EH (cell line): ENCODE measurements around the gene SPDYE3.
"Not testable (repeated sequence)": the region's sequence is repeated elsewhere in the genome, so short reads cannot be mapped to it uniquely, and the experiment has no call there.

Experiments
- DNase-seq: peaks from one replicate; pipeline ENCODE4 v3.0.0-alpha.2; 2015; ENCODE audit warnings: low read depth

The SPDYE3 gene

GRCh38 chr7:100307402-100307801 lies at the start of gene SPDYE3:
SPDYE3 (plus strand) TSS chr7:100307702; CDS start chr7:100307886, 184 bp downstream.
- DNase-seq: not testable (repeated sequence)

GRCh38 chr7:100259984-100260383 lies 47.5 kb upstream of the SPDYE3 start:
- not testable (repeated sequence) for DNase-seq

- not testable (repeated sequence) for DNase-seq
Measured at GRCh38 chr7:100262896-100263295, 44.6 kb upstream of the SPDYE3 start.

GRCh38 chr7:100264223-100264622 lies 43.3 kb upstream of the SPDYE3 start:
- not testable (repeated sequence) for DNase-seq

GRCh38 chr7:100264669-100265165 lies 42.8 kb upstream of the SPDYE3 start:
- DNase-seq: peak; percentile 41

- DNase-seq: peak; percentile 20
Measured at GRCh38 chr7:100265851-100266250, 41.7 kb upstream of the SPDYE3 start.

- DNase-seq: no peak
Measured at GRCh38 chr7:100266576-100267354, 40.7 kb upstream of the SPDYE3 start.

GRCh38 chr7:100267648-100268047 lies 39.9 kb upstream of the SPDYE3 start:
- no peak for DNase-seq

- not testable (repeated sequence) for DNase-seq
Measured at GRCh38 chr7:100268882-100269281, 38.6 kb upstream of the SPDYE3 start.

- not testable (repeated sequence) for DNase-seq
Measured at GRCh38 chr7:100269306-100270045, 38.0 kb upstream of the SPDYE3 start.

GRCh38 chr7:100270046-100270918 lies 37.2 kb upstream of the SPDYE3 start:
- DNase-seq: not testable (repeated sequence)

- peak; percentile 14 for DNase-seq
Measured at GRCh38 chr7:100270941-100271593, 36.4 kb upstream of the SPDYE3 start.

GRCh38 chr7:100271716-100272537 lies 35.6 kb upstream of the SPDYE3 start:
- DNase-seq: peak; percentile 93

GRCh38 chr7:100272538-100272902 lies 35.0 kb upstream of the SPDYE3 start:
- DNase-seq: not testable (repeated sequence)

- DNase-seq: no peak
Measured at GRCh38 chr7:100275120-100275519, 32.4 kb upstream of the SPDYE3 start.

- DNase-seq: peak; percentile 35
Measured at GRCh38 chr7:100276126-100276525, 31.4 kb upstream of the SPDYE3 start.

GRCh38 chr7:100282069-100282608 lies 25.4 kb upstream of the SPDYE3 start:
- not testable (repeated sequence) for DNase-seq

GRCh38 chr7:100283147-100283546 lies 24.4 kb upstream of the SPDYE3 start:
- DNase-seq: not testable (repeated sequence)

- DNase-seq: not testable (repeated sequence)
Measured at GRCh38 chr7:100287191-100287969, 20.1 kb upstream of the SPDYE3 start.
